ENCODE results near the gene SOD3. TPM values are rescaled to one million over a fixed set of nuclear protein-coding genes. Genes with fewer than 3 reads are reported as not detected.

The SOD3 gene
- total RNA-seq, 4 donors from 2014 or later, result 5.0 to 120 (median 25.2) TPM

GRCh38 chr4:24807611-24808010 lies 12.2 kb downstream of the SOD3 start:
- intact Hi-C loops (cut with DNase I), result no loop called here
- Histone ChIP-seq H3K9me3 (no peaks in the 10 kb centered on the region), H3K27ac (peak overlapping the region in 1 of 4 donors; percentile 16)

GRCh38 chr4:24808261-24808660 lies 12.9 kb downstream of the SOD3 start:
- Histone ChIP-seq H3K4me3 (no peak overlapping the region), H3K27me3 (no peaks in the 10 kb centered on the region), H3K4me1 (peaks cover 0 to 18% (median 5%) of the 10 kb centered on the region in 3 donors), H3K27ac (no peak overlapping the region), H3K9me3 (no peaks in the 10 kb centered on the region), H3K36me3 (peaks cover 0 to 5% (median 0%) of the 10 kb centered on the region in 3 donors)
- no peak for DNase-seq
- intact Hi-C loops (cut with DNase I), result no loop called here
- WGBS, 2 donors, result 84 to 92% methylated on average over 9 to 14 of the region's 14 CpGs
- no peak for TF ChIP-seq POLR2A (IDR thresholded peaks at IDR 0.05)

More at GRCh38 chr4:24807611-24808010, 12.2 kb downstream of the SOD3 start:
- Histone ChIP-seq H3K36me3 (no peaks in the 10 kb centered on the region), H3K4me3 (no peak overlapping the region), H3K4me1 (peaks cover 0 to 18% (median 5%) of the 10 kb centered on the region in 3 donors), H3K27me3 (no peaks in the 10 kb centered on the region)
- DNase-seq, result no peak
- TF ChIP-seq POLR2A (IDR thresholded peaks at IDR 0.05), result no peak
- no peak for TF ChIP-seq CTCF (IDR thresholded peaks at IDR 0.05)
- WGBS, 2 donors, result 51 to 57% methylated on average over 4 of the region's 5 CpGs

GRCh38 chr4:24808955-24809354 lies 13.6 kb downstream of the SOD3 start:
- intact Hi-C loops (cut with DNase I), result no loop called here
- TF ChIP-seq CTCF (IDR thresholded peaks at IDR 0.05) (no peak), POLR2A (IDR thresholded peaks at IDR 0.05) (no peak)

GRCh38 chr4:24809376-24809775 lies 14.0 kb downstream of the SOD3 start:
- H3K27me3 ChIP-seq, result no peaks in the 10 kb centered on the region
- peaks cover 0 to 13% (median 5%) of the 10 kb centered on the region in 3 donors for H3K4me1 ChIP-seq
- no peak for DNase-seq
- H3K27ac ChIP-seq, result peak overlapping the region in 3 of 4 donors; percentile 11 to 52 (median 38)
- H3K36me3 ChIP-seq, result peaks cover 0 to 5% (median 0%) of the 10 kb centered on the region in 3 donors
- no peak overlapping the region for H3K4me3 ChIP-seq
- intact Hi-C loops (cut with DNase I), result no loop called here
- 100% methylated on average over 1 of the region's 2 CpGs; no CpG with 5 or more reads in 1 of the 2 donors for WGBS, 2 donors
- TF ChIP-seq CTCF (IDR thresholded peaks at IDR 0.05), result no peak
- no peak for TF ChIP-seq POLR2A (IDR thresholded peaks at IDR 0.05)
- no peaks in the 10 kb centered on the region for H3K9me3 ChIP-seq

More at GRCh38 chr4:24808955-24809354, 13.6 kb downstream of the SOD3 start:
- DNase-seq, result no peak
- Histone ChIP-seq H3K4me3 (no peak overlapping the region), H3K27me3 (no peaks in the 10 kb centered on the region), H3K36me3 (peaks cover 0 to 5% (median 0%) of the 10 kb centered on the region in 3 donors), H3K4me1 (peaks cover 0 to 17% (median 5%) of the 10 kb centered on the region in 3 donors), H3K9me3 (no peaks in the 10 kb centered on the region), H3K27ac (peak overlapping the region in 2 of 4 donors; percentile 38 to 52)
- 92 to 95% methylated on average over 6 of the region's 6 CpGs for WGBS, 2 donors

- H3K27me3 ChIP-seq, result no peaks in the 10 kb centered on the region
- no peak overlapping the region for H3K4me3 ChIP-seq
- H3K36me3 ChIP-seq, result peaks cover 0 to 5% (median 0%) of the 10 kb centered on the region in 3 donors
- WGBS, 2 donors, result 77 to 91% methylated on average over 6 of the region's 6 CpGs
- peaks cover 0 to 8% (median under 1%) of the 10 kb centered on the region in 3 donors for H3K4me1 ChIP-seq
- TF ChIP-seq POLR2A (IDR thresholded peaks at IDR 0.05) (no peak), CTCF (IDR thresholded peaks at IDR 0.05) (no peak)
- peak overlapping the region in 3 of 4 donors; percentile 11 to 52 (median 38) for H3K27ac ChIP-seq
- intact Hi-C loops (cut with DNase I), result no loop called here
- DNase-seq, result no peak
- H3K9me3 ChIP-seq, result no peaks in the 10 kb centered on the region
These were observed 14.5 kb downstream of the SOD3 start for GRCh38 chr4:24809815-24810405.

All from esophagus squamous epithelium (tissue), 5 donors.